Stomach smooth muscle (tissue), 2 donors: Measurements from ENCODE around the gene ARID3B.
A peak's percentile ranks its signal among the peaks of the same experiment; 100 is the strongest.

Source experiments
- H3K27ac ChIP-seq: one replicate; pipeline ENCODE4 v1.7.0; 2013; ENCODE audit warnings: mild to moderate bottlenecking, low read length, inconsistent platforms
- H3K27me3 ChIP-seq, 2 donors: one replicate each; pipeline ENCODE4 v1.7.0; 2013; ENCODE audit warnings: low read length in 2 of 2; ENCODE audit not compliant: insufficient read depth in 2 of 2, control insufficient read depth in 1 of 2
- H3K36me3 ChIP-seq, 2 donors: one replicate each; pipeline ENCODE4 v1.7.0; 2013; ENCODE audit warnings: low read length in 2 of 2; ENCODE audit not compliant: control insufficient read depth in 2 of 2, insufficient read depth in 2 of 2
- H3K4me1 ChIP-seq: one replicate; pipeline ENCODE4 v1.7.0; 2013; ENCODE audit warnings: low read length; ENCODE audit not compliant: control insufficient read depth, insufficient read depth
- H3K4me3 ChIP-seq, 2 donors: one replicate each; pipeline ENCODE4 v1.7.0; 2013; ENCODE audit warnings: low read length in 2 of 2
- H3K9ac ChIP-seq, 2 donors: one replicate each; pipeline ENCODE4 v1.7.0; 2013; ENCODE audit warnings: low read length in 2 of 2, mild to moderate bottlenecking in 1 of 2
- H3K9me3 ChIP-seq, 2 donors: one replicate each; pipeline ENCODE4 v1.7.0; 2013; ENCODE audit warnings: low read length in 2 of 2; ENCODE audit not compliant: control insufficient read depth in 2 of 2
- donor health status: healthy.
- donor health status: Pancreatic carcinoma.

ARID3B gene

GRCh38 chr15:74642348-74642733 is 101.3 kb downstream of the ARID3B start:
- Histone ChIP-seq H3K9ac (no peak overlapping the region), H3K4me1 (peaks cover 3% of the 10 kb centered on the region), H3K9me3 (no peaks in the 10 kb centered on the region), H3K27ac (no peak overlapping the region), H3K27me3 (no peaks in the 10 kb centered on the region), H3K4me3 (no peak overlapping the region), H3K36me3 (peaks cover 29 to 34% of the 10 kb centered on the region in 2 donors)

GRCh38 chr15:74642734-74643664 is 102.0 kb downstream of the ARID3B start:
- Histone ChIP-seq H3K4me3 (no peak overlapping the region), H3K4me1 (peaks cover 3% of the 10 kb centered on the region), H3K9ac (peak overlapping the region in 1 of 2 donors; percentile 5), H3K27me3 (no peaks in the 10 kb centered on the region), H3K9me3 (no peaks in the 10 kb centered on the region), H3K27ac (no peak overlapping the region), H3K36me3 (peaks cover 22 to 29% of the 10 kb centered on the region in 2 donors)

- H3K4me3 ChIP-seq, result no peak overlapping the region
- no peaks in the 10 kb centered on the region for H3K27me3 ChIP-seq
- H3K27ac ChIP-seq, result no peak overlapping the region
- peaks cover 6% of the 10 kb centered on the region for H3K4me1 ChIP-seq
- peaks cover 22 to 26% of the 10 kb centered on the region in 2 donors for H3K36me3 ChIP-seq
- H3K9me3 ChIP-seq, result no peaks in the 10 kb centered on the region
- peak overlapping the region in 1 of 2 donors; percentile 5 for H3K9ac ChIP-seq
Measured at GRCh38 chr15:74643665-74644204, 102.7 kb downstream of the ARID3B start.

- Histone ChIP-seq H3K9me3 (no peaks in the 10 kb centered on the region), H3K4me3 (no peak overlapping the region), H3K4me1 (peaks cover 11% of the 10 kb centered on the region), H3K27me3 (no peaks in the 10 kb centered on the region), H3K27ac (no peak overlapping the region), H3K9ac (no peak overlapping the region), H3K36me3 (peaks cover 6 to 11% of the 10 kb centered on the region in 2 donors)
Measured at GRCh38 chr15:74646480-74646879, 105.5 kb downstream of the ARID3B start.
